H1 (cell line): Measurements from ENCODE around the gene CLDN15. TPM values are rescaled to one million over a fixed set of nuclear protein-coding genes. Genes with fewer than 3 reads are reported as not detected.

ENCODE experiments used
- BACH1 ChIP-seq: IDR thresholded peaks from 2 replicates; pipeline ENCODE4 v1.6.1; 2012; ENCODE audit warnings: low read length, improper control_type of control experiment
- KDM1A ChIP-seq: fragments of 200-600, 300-600 bp; sonication (generic); IDR thresholded peaks from 2 replicates; pipeline ENCODE4 v1.7.1; 2016; ENCODE audit warnings: mild to moderate bottlenecking, low read length, borderline replicate concordance
- RAD21 ChIP-seq, 2 experiments: IDR thresholded peaks in 1 of 2; conservative IDR thresholded peaks in 1 of 2; 2 replicates each; pipeline ENCODE4 v1.6.1; 2011; ENCODE audit warnings: low read depth in 2 of 2, low read length in 2 of 2, improper control_type of control experiment in 1 of 2, inconsistent platforms in 1 of 2, mild to moderate bottlenecking in 1 of 2, moderate library complexity in 1 of 2
- RXRA ChIP-seq: IDR thresholded peaks from 2 replicates; pipeline ENCODE4 v1.6.1; 2011; ENCODE audit warnings: low read depth, mild to moderate bottlenecking, low read length, moderate library complexity; ENCODE audit not compliant: insufficient read depth
- SIN3A ChIP-seq, 2 experiments: IDR thresholded peaks in 1 of 2; conservative IDR thresholded peaks in 1 of 2; 2 replicates each; pipeline ENCODE4 v1.6.1; 2011 to 2012; ENCODE audit warnings: low read length in 2 of 2, improper control_type of control experiment in 1 of 2, low read depth in 1 of 2, mild to moderate bottlenecking in 1 of 2
- SRF ChIP-seq: IDR thresholded peaks from 2 replicates; pipeline ENCODE4 v1.6.1; 2011; ENCODE audit warnings: mild to moderate bottlenecking, low read depth, low read length, moderate library complexity
- TBP ChIP-seq: IDR thresholded peaks from 2 replicates; pipeline ENCODE4 v1.6.1; 2011; ENCODE audit warnings: low read depth, low read length, improper control_type of control experiment
- TEAD4 ChIP-seq: IDR thresholded peaks from 2 replicates; pipeline ENCODE4 v1.6.1; 2012; ENCODE audit warnings: low read depth, low read length, inconsistent platforms, mixed read lengths
- polyA plus RNA-seq, 7 experiments: library from polyadenylated mRNA; depleted of rRNA in 3 of 7; stranded (reverse) in 5 of 7; unstranded in 2 of 7; fragments of >200 nt in 5 of 7; fragments of 200-250 nt in 2 of 7; gene quantifications; 1 replicate in 5 of 7; 2 replicates in 1 of 7; 4 replicates in 1 of 7; pipeline versions ENCODE4 v1.2.1 to v1.2.3, GENCODE V29; 2011 to 2013; ENCODE audit warnings: missing spikeins in 2 of 7, mixed read lengths in 2 of 7
- total RNA-seq: library from RNA; stranded (reverse); fragmentation: NEBNext Ultra II Directional; extraction: Animal tissue kit (Norgen Biotek cat#: 25700); gene quantifications from 2 replicates; pipeline ENCODE4 v1.2.1, GENCODE V29; 2021
- TF ChIP-seq, protein P1 (sequence below): IDR thresholded peaks from 2 replicates; pipeline ENCODE4 v1.6.1; 2012; ENCODE audit warnings: inconsistent platforms

Gene CLDN15
- total and polyA plus RNA-seq, 2 of the 8 experiments (the other 6 are each of a cell fraction or from before 2014, with no cell fraction given) = 5.5 to 7.6 TPM

GRCh38 chr7:101206665-101207042 is 30.9 kb downstream of the CLDN15 start (continued):
- no peak for TF ChIP-seq SRF
- TF ChIP-seq RXRA = no peak
- TF ChIP-seq, protein P1, sequence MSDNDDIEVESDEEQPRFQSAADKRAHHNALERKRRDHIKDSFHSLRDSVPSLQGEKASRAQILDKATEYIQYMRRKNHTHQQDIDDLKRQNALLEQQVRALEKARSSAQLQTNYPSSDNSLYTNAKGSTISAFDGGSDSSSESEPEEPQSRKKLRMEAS = no peak
- no peak for TF ChIP-seq KDM1A
- TF ChIP-seq BACH1 = no peak
- TF ChIP-seq SIN3A (conservative IDR thresholded peaks at IDR 0.05 in 1 of 2, IDR thresholded peaks at IDR 0.05 in 1 of 2; ENCODE audit: low read depth in 1 of 2, low read length in 2 of 2) = no peak
- TF ChIP-seq TBP = no peak
- no peak for TF ChIP-seq TEAD4
- TF ChIP-seq RAD21 (IDR thresholded peaks at IDR 0.05 in 1 of 2, conservative IDR thresholded peaks at IDR 0.05 in 1 of 2; ENCODE audit: low read depth in 2 of 2, low read length in 2 of 2) = no peak
